Body of pancreas (tissue), 4 donors: ENCODE data around the gene ADRA2C. TPM values are rescaled to one million over a fixed set of nuclear protein-coding genes. Genes with fewer than 3 reads are reported as not detected.

Experiments used
- ATAC-seq: fragments of 150-250 bp; one replicate; pipeline ENCODE4 v1.9.1; 2016
- DNase-seq, 4 donors: peaks; one replicate each; pipeline ENCODE4 v3.0.0-alpha.2; 2019
- H3K27ac ChIP-seq, 4 donors: fragments of 200-600 bp; sonication (generic); 1 replicate in 3 of 4; 2 replicates in 1 of 4; pipeline versions ENCODE4 v1.5.1 to v1.6.1; 2016 to 2019; ENCODE audit warnings: mild to moderate bottlenecking in 1 of 4, mixed read lengths in 1 of 4, moderate library complexity in 1 of 4
- H3K27me3 ChIP-seq, 2 donors: fragments of 200-600 bp; sonication (generic); one replicate each; pipeline ENCODE4 v1.6.0; 2016; ENCODE audit warnings: mild to moderate bottlenecking in 1 of 2
- H3K36me3 ChIP-seq, 2 donors: fragments of 200-600 bp; sonication (generic); replicated peaks in 1 of 2; 2 replicates each; pipeline ENCODE4 v1.5.1; 2016; ENCODE audit warnings: low read depth in 2 of 2; ENCODE audit not compliant: insufficient read depth in 1 of 2
- H3K4me1 ChIP-seq: fragments of 200-600 bp; sonication (generic); one replicate; pipeline ENCODE4 v1.6.0; 2016
- H3K4me3 ChIP-seq, 2 donors: fragments of 200-600 bp; sonication (generic); 1 replicate in 1 of 2; 2 replicates in 1 of 2; pipeline ENCODE4 v1.5.1; 2016 to 2019
- H3K9me3 ChIP-seq, 3 donors: fragments of 200-600 bp; sonication (generic); 1 replicate in 2 of 3; 2 replicates in 1 of 3; pipeline ENCODE4 v1.5.1; 2016
- CTCF ChIP-seq, 7 experiments: fragments of 450-650 bp in 4 of 7; fragments of 200-600 bp in 3 of 7; sonication (generic) in 3 of 7; IDR thresholded peaks; one replicate each; pipeline ENCODE4 v1.5.1; 2016 to 2019; ENCODE audit warnings: antibody characterized with exemption in 7 of 7
- POLR2A ChIP-seq, 3 donors: fragments of 450-650 bp; IDR thresholded peaks; one replicate each; pipeline ENCODE4 v1.6.1; 2016; ENCODE audit warnings: antibody characterized with exemption in 3 of 3, mild to moderate bottlenecking in 2 of 3
- WGBS, 2 donors: methylation state at CpG; one replicate each; pipeline ENCODE4 v1.1.5; 2017; 5-methylcytosine and 5-hydroxymethylcytosine counted together
- intact Hi-C: fragments of 100-400 bp; cut with DNase I; formaldehyde crosslinking; loops from one replicate; pipeline ENCODE4 v1.15.1; 2023
- total RNA-seq, 2 donors: library from RNA; depleted of rRNA; stranded (reverse); fragments of >200 nt; gene quantifications; one replicate each; pipeline ENCODE4 v1.1.0, GENCODE V29; 2016

Gene ADRA2C
- total RNA-seq, 2 donors from 2014 or later, result 6.7 to 10.5 TPM

- H3K9me3 ChIP-seq, result no peaks in the 10 kb centered on the region
- H3K27ac ChIP-seq, result no peak overlapping the region
- intact Hi-C loops, result no loop called here
- no peaks in the 10 kb centered on the region for H3K27me3 ChIP-seq
- no peak for TF ChIP-seq CTCF (IDR thresholded peaks at IDR 0.05)
- TF ChIP-seq POLR2A (IDR thresholded peaks at IDR 0.05), result no peak
- no peaks in the 10 kb centered on the region for H3K36me3 ChIP-seq
- H3K4me1 ChIP-seq, result no peaks in the 10 kb centered on the region
- WGBS, 2 donors, result 40 to 43% methylated on average over 6 of the region's 6 CpGs
- no peak overlapping the region for H3K4me3 ChIP-seq
- ATAC-seq, result no peak
- DNase-seq, result no peak
These were observed 41.1 kb downstream of the ADRA2C start for GRCh38 chr4:3807311-3807710.

- WGBS, 2 donors, result 21 to 29% methylated on average over 14 of the region's 14 CpGs
- intact Hi-C loops, result no loop called here
- DNase-seq (no peak), ATAC-seq (no peak)
- TF ChIP-seq CTCF (IDR thresholded peaks at IDR 0.05), result no peak
- TF ChIP-seq POLR2A (IDR thresholded peaks at IDR 0.05), result no peak
- no peaks in the 10 kb centered on the region for H3K27me3 ChIP-seq
- H3K27ac ChIP-seq, result no peak overlapping the region
- no peaks in the 10 kb centered on the region for H3K36me3 ChIP-seq
- H3K4me1 ChIP-seq, result no peaks in the 10 kb centered on the region
- H3K4me3 ChIP-seq, result no peak overlapping the region
- H3K9me3 ChIP-seq, result no peaks in the 10 kb centered on the region
These were observed 41.8 kb downstream of the ADRA2C start for GRCh38 chr4:3807822-3808496.

GRCh38 chr4:3808597-3808996 is 42.4 kb downstream of the ADRA2C start:
- Histone ChIP-seq H3K27ac (no peak overlapping the region), H3K4me1 (no peaks in the 10 kb centered on the region), H3K27me3 (no peaks in the 10 kb centered on the region), H3K36me3 (no peaks in the 10 kb centered on the region), H3K4me3 (no peak overlapping the region), H3K9me3 (no peaks in the 10 kb centered on the region)
- TF ChIP-seq POLR2A (IDR thresholded peaks at IDR 0.05) (no peak), CTCF (IDR thresholded peaks at IDR 0.05) (no peak)
- intact Hi-C loops, result no loop called here
- 47 to 54% methylated on average over 5 of the region's 5 CpGs for WGBS, 2 donors
- DNase-seq (no peak), ATAC-seq (no peak)

GRCh38 chr4:3809028-3809427 is 42.8 kb downstream of the ADRA2C start:
- Histone ChIP-seq H3K4me3 (no peak overlapping the region), H3K4me1 (no peaks in the 10 kb centered on the region), H3K27ac (no peak overlapping the region), H3K9me3 (no peaks in the 10 kb centered on the region), H3K27me3 (no peaks in the 10 kb centered on the region), H3K36me3 (no peaks in the 10 kb centered on the region)
- WGBS, 2 donors, result 79 to 82% methylated on average over 28 to 29 of the region's 29 CpGs
- DNase-seq (no peak), ATAC-seq (no peak)
- TF ChIP-seq POLR2A (IDR thresholded peaks at IDR 0.05) (no peak), CTCF (IDR thresholded peaks at IDR 0.05) (no peak)
- intact Hi-C loops, result no loop called here

GRCh38 chr4:3809451-3810110 is 43.4 kb downstream of the ADRA2C start:
- H3K4me3 ChIP-seq, result no peak overlapping the region
- WGBS, 2 donors, result 67% methylated on average over 18 of the region's 18 CpGs
- H3K27me3 ChIP-seq, result no peaks in the 10 kb centered on the region
- H3K9me3 ChIP-seq, result no peaks in the 10 kb centered on the region
- H3K4me1 ChIP-seq, result no peaks in the 10 kb centered on the region
- TF ChIP-seq CTCF (IDR thresholded peaks at IDR 0.05), result no peak
- no peak for TF ChIP-seq POLR2A (IDR thresholded peaks at IDR 0.05)
- no peak for DNase-seq
- intact Hi-C loops, result no loop called here
- H3K27ac ChIP-seq, result no peak overlapping the region
- no peaks in the 10 kb centered on the region for H3K36me3 ChIP-seq
- no peak for ATAC-seq
